GM19468 (cell line): Measurements from ENCODE around the gene ZGPAT.
"Not testable (repeated sequence)": the region's sequence is repeated elsewhere in the genome, so short reads cannot be mapped to it uniquely, and the experiment has no call there.

Experiments used
- ATAC-seq: cut with Tn5 transposase; IDR thresholded peaks from one replicate; pipeline ENCODE4 v1.9.1; 2021; ENCODE audit warnings: mild to moderate bottlenecking, moderate library complexity, moderate number of reproducible peaks; ENCODE audit not compliant: unreplicated experiment; ENCODE audit errors: extremely low read depth

ZGPAT gene

GRCh38 chr20:63701329-63702035 lies 6.4 kb upstream of the ZGPAT start:
- ATAC-seq, result no peak

- ATAC-seq, result no peak
Measured at GRCh38 chr20:63702036-63702665, 5.7 kb upstream of the ZGPAT start.

GRCh38 chr20:63702751-63703470 lies 4.9 kb upstream of the ZGPAT start:
- no peak for ATAC-seq

GRCh38 chr20:63703471-63703975 lies 4.3 kb upstream of the ZGPAT start:
- ATAC-seq, result no peak

- ATAC-seq, result no peak
Measured at GRCh38 chr20:63703976-63704748, 3.7 kb upstream of the ZGPAT start.

GRCh38 chr20:63704749-63705117 lies 3.1 kb upstream of the ZGPAT start:
- no peak for ATAC-seq

- ATAC-seq, result no peak
Measured at GRCh38 chr20:63705232-63706026, 2.4 kb upstream of the ZGPAT start.

- no peak for ATAC-seq
Measured at GRCh38 chr20:63706027-63706695, 1.7 kb upstream of the ZGPAT start.

- no peak for ATAC-seq
Measured at GRCh38 chr20:63706852-63707557, 834 bp upstream of the ZGPAT start.

- ATAC-seq, result no peak
Measured at GRCh38 chr20:63708301-63709148, 686 bp downstream of the ZGPAT start.

GRCh38 chr20:63709149-63709527 lies 1.3 kb downstream of the ZGPAT start:
- no peak for ATAC-seq

GRCh38 chr20:63711085-63711645 lies 3.3 kb downstream of the ZGPAT start:
- no peak for ATAC-seq

GRCh38 chr20:63712191-63712590 lies 4.4 kb downstream of the ZGPAT start:
- ATAC-seq, result no peak

GRCh38 chr20:63714858-63715257 lies 7.0 kb downstream of the ZGPAT start:
- ATAC-seq, result no peak

GRCh38 chr20:63718996-63719395 lies 11.2 kb downstream of the ZGPAT start:
- no peak for ATAC-seq

- ATAC-seq, result not testable (repeated sequence)
Measured at GRCh38 chr20:63722967-63723622, 15.3 kb downstream of the ZGPAT start.

GRCh38 chr20:63730189-63730733 lies 22.4 kb downstream of the ZGPAT start:
- not testable (repeated sequence) for ATAC-seq
